OCI-LY3 (cell line): Measurements from ENCODE around the gene FYN.

Source experiments
- CTCF ChIP-seq: fragments of 200-600, 300-600 bp; sonication (generic); IDR thresholded peaks from 2 replicates; pipeline ENCODE4 v1.5.1; 2014; ENCODE audit warnings: antibody characterized with exemption, low read length, low read depth
- EZH2phosphoT487 ChIP-seq: fragments of 200-600 bp; shearing (Covaris generic); IDR thresholded peaks from 2 replicates; pipeline ENCODE4 v1.6.1; 2018; ENCODE audit warnings: antibody characterized with exemption, mixed run types, low read depth

GRCh38 chr6:111835807-111836206 lies 37.4 kb downstream of the FYN start:
- TF ChIP-seq CTCF (no peak), EZH2phosphoT487 (no peak)
